ENCODE results near the gene SGSH.
"Not testable (repeated sequence)": the region's sequence is repeated elsewhere in the genome, so short reads cannot be mapped to it uniquely, and the experiment has no call there.

The SGSH gene

DNA sequence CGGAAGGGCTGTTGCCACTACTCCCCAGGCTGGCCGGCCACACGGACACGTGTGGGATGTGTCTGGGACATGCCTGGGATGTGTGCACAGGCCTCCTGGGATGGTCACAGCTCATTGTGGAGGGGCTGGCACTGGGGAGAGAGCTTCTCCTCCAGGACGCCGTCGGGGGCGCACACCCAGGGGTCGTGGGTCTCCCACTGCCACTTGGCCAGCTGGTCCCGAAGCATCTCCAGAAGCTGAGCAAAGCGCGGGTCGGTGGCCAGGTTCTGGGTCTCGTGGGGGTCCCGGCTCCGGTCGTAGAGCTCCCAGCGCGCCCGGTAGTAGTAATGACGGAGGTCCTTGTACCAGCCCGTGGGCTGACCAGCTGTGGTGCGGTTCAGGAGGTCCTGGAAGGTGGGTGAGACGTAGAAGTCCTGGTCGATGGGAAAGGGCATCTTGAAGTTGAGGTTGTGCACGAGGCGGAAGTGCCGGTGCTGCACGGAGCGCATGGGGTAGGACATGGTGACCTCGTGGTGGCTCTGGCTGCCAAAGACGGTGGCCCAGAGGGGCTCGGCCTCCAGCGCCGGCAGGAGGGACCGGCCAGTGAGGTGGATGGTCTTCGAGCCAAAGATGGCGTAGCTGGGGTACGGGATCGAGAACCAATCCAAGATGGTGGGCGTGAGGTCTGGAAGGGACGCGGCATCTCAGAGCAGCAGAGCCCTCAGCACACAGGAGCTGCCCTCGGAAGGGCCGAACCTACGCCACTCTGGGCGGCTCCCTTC lies 9.6 kb downstream of the SGSH start:
- DNase-seq (ENCODE audit: low read depth) = no peak

DNA sequence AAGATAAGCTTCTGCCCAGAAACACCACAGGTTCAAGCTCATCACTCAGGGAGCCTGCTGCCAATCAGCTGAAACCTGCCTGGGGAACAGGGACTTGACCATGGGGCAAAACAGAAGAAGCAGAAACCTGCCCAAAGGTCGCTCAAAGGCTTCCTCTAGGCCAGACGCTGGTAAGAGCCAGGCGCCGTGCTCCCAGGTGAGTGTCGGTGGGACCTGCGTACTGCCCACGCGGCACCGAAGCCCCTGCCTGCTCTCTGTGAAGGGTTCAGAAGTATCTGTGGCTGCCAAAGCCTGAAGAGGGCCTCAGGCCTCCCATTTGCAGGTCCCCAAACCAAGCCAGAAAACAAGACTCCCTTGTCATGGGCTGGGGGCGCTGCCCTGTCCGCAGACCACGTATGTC lies 10.4 kb downstream of the SGSH start:
- no peak for DNase-seq (ENCODE audit: low read depth)

DNA sequence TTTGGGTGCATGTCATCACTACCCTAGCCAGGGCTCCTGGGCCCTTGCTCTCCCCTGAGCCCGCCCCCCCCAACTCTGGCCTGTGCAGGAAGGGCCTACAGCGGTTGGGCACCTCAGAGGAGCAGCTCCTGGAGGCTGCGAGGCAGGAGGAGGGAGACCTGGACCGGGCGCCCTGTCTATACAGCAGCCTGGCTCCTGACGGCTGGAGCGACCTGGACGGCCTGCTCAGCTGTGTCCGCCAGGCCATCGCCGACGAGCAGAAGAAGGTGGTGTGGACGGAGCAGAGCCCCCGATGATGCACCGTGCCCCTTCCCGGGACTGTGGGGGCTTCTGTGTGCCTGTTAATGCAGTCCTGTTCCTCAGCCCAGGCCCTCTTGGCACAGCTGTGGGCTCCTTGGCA lies 12.1 kb downstream of the SGSH start:
- no peak for DNase-seq (ENCODE audit: low read depth)

DNA sequence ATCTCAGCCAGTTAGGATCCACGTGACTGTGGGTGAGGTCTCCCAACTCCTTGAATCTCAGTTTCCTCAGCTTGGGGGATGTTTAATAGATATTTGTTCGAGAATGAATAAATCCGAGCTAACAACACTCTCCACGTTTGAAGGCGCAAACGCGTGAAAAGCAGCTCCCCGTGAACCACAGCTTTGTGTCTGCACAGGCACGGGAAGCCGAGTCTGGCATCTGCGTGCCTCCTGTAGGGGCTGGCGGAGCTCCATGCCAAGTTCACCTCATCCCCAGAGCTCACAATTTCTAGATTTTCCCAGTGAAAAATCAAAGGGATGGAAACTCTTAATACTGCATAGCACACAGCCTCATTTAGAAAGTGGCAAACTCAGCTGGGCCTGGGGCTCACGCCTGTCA lies 14.3 kb downstream of the SGSH start:
- no peak for DNase-seq (ENCODE audit: low read depth)

DNA sequence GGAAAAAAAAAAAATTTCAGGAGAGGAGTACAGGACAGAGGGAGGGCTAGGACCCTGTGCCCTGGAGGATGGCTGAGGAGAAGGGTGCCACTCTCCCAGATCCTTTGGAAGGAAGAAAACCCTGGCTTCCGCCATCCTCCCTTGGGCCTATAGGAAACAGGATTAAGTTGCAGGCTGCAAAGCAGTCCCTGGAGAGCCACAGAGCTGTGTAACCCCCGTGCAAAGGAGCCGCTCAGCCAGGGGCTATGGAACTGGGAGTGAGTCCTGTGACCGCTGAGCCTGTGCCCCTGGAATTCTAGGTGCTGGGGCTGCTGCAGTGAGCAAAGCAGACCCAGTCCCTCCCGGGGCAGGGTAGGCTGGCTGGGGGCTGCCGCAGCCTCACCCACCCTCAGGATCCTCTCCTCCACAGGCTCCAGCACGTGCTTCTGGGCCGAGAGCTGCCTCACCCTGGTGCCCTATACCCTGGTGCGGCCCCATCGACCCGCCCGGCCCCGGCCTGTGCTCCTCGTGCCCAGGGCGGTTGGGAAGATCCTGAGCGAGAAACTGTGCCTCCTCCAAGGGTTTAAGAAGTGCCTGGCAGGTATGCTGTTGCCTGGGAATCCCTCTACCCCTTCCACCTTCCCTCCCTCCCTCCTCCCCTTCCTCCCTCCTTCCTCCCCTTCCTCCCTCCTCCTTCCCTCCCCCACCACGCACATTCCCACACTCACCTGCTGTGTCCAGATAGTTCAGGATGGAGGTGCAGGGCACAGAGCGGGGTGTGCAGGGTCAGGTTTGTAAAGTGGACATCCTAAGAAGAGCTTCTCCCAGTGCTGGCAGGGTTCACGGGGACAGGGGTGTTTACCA lies 15.3 kb downstream of the SGSH start:
- DNase-seq (ENCODE audit: low read depth) = no peak

DNA sequence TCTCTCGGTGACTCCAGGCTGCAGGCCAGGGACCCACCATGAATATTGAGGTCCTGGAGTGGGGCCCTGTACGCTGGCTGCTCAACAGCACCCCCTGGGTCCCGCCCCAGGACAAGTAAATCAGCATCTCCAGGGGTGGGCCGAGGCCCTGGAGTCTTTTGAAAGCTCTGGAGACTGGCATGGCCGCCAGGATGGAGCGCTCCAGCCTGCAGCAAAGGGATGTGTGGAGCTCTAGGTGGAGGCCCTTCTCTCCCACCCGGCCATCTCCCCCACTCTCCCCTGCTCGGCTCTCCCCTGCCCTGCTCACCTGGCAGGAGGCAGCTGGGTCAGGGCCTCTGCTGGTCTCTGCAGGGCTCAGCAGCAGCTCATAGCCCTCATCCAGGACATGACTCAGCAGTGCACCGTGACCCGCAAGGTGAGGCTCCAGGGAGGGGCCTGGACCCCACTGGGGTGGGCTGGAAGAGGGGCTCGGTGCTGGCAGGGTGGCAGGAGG lies 16.6 kb downstream of the SGSH start:
- no peak for DNase-seq (ENCODE audit: low read depth)

DNA sequence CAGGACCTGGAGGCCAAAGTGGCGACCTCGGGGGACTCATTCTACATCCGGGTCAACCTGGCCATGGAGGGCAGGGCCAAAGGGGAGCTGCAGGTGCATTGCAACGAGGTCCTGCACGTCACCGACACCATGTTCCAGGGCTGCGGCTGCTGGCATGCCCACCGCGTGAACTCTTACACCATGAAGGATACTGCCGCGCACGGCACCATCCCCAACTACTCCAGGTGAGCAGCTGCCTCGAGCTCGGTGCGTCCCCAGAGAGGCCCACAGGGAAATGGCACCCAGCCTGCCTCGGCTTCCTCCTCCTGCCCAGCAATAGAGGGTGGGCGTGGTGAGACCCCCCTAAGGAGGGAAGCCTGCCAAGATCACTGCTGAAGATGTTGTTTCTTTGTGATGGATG lies 17.9 kb downstream of the SGSH start:
- no peak for DNase-seq (ENCODE audit: low read depth)

DNA sequence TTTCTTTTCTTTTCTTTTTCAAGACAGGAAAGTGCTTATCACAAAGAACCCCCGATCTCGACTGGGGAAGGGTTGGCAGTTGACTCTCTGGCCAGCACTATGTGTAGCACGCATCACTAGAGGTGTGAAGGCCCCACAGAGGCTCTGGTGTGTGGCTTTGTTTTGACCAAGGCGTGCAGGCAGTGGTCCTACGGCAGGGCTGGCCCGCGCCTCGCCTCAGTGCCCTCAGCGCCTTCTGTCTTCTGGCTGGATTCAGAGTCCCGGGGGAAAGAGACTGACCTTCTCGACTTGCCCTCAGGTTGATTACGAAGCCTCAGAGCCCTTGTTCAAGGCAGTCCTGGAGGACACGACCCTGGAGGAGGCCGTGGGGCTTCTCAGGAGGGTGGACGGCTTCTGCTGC lies 18.7 kb downstream of the SGSH start:
- no peak for DNase-seq (ENCODE audit: low read depth)

DNA sequence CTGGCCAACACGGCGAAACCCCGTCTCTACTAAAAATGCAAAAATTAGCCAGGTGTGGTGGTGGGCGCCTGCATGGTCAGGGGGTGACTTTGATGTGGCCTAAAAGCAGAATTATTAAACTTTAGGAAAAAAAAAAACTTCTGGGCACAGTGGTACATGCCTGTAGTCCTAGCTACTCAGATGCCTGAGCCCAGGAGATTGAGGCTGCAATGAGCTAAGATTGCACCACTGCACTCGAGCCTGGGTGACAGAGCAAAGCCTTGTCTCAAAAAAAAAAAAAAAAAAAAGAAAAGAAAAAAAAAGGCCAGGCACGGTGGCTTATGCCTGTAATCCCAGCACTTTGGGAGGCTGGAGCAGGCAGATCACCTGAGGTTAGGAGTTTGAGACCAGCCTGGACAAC lies 20.8 kb downstream of the SGSH start:
- DNase-seq (ENCODE audit: low read depth) = not testable (repeated sequence)

DNA sequence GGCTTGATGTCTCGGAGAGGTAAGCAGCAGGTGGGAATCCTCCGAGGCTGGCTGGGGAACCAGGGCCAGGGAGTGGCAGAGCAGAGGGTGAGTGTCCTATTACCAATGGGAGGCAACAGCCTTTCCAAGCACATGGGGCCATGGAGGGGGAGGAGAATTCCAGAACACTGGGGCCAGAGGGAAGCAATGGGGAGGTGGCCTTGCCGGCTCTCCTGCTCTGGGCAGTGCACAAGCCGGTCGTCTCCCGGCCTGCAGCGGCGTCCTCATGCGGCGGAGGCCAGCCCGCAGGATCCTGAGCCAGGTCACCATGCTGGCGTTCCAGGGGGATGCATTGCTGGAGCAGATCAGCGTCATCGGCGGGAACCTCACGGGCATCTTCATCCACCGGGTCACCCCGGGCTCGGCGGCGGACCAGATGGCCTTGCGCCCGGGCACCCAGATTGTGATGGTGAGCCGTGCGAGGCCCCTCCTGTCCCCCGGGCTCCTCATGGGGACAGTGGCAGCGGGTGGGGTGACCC lies 21.9 kb downstream of the SGSH start:
- DNase-seq (ENCODE audit: low read depth) = no peak

DNA sequence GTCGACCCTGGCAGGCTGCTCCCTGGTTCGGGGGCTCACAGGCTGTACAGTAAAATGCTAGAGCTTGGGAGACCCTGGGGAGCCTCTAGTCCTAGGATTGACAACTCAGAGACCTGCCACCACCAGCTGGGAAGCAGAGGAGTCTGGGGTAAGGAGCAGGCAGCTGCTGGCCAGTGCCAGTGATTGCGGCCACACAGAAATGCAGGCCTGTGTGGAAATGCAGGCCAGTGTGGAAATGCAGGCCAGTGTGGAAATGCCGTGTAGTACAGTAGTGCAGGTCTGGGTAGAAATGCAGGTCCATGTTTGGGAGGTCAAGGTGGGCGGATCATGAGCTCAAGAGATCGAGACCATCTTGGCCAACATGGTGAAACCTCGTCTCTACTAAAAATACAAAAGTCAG lies 23.5 kb downstream of the SGSH start:
- no peak for DNase-seq (ENCODE audit: low read depth)

DNA sequence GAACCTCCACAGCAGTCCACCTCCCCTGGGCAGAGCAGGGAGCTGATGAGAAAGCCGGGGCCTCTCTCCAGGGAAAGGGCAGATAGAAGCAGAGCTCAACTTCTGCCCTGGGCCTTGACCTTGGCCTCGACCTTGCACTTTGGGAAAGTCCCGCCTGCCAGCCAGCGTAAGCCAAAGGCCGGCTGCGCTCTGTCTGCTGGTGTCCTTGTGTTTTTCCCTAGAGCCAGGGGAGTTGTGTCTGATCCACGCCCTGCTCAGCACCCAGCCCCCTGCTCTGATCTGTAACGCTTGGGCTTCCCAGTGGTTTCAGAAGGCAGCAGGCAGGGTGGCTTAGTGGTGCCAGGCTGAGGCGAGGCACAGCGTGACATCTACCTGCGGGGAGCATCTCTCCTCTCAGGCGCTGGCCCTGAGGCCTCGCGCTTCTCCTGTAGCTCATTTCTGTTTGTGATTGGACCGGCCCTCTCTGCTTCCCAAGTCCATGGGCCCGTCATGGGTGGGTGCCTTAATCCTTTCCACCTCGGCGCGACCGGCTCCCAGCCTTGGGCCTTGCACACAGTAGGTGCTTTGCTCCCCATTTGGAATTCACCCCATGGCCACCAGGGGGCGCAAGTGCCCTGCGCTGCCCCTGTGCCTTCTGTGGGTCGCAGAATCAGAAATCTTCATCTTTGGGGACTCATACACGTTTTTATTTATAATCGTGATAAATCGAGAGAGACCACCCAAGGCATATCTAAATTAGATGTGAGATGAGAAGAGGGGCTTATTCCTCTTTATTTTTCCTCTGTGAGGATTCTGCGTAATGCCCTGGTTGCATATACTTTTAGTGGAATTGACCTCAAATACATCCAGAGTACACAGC lies 24.2 kb downstream of the SGSH start:
- DNase-seq (ENCODE audit: low read depth) = no peak

DNA sequence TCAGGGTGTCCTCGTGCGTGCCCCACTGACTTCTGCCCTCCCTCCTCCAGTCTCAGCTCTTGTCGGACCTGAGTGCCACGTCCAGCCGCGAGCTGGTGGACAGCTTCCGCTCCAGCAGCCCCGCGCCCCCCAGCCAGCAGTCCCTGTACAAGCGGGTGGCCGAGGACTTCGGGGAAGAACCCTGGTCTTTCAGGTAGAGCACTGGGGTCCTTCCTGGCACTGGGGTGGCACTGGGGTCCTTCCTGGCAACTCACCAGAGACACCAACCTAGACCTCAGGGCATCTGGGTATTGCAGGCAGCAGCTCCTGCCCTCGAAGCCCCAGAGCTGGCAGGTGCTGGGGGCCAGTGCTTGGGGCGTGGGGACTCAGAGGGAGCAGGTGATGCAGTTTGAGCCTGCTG lies 25.0 kb downstream of the SGSH start:
- DNase-seq (ENCODE audit: low read depth) = no peak

DNA sequence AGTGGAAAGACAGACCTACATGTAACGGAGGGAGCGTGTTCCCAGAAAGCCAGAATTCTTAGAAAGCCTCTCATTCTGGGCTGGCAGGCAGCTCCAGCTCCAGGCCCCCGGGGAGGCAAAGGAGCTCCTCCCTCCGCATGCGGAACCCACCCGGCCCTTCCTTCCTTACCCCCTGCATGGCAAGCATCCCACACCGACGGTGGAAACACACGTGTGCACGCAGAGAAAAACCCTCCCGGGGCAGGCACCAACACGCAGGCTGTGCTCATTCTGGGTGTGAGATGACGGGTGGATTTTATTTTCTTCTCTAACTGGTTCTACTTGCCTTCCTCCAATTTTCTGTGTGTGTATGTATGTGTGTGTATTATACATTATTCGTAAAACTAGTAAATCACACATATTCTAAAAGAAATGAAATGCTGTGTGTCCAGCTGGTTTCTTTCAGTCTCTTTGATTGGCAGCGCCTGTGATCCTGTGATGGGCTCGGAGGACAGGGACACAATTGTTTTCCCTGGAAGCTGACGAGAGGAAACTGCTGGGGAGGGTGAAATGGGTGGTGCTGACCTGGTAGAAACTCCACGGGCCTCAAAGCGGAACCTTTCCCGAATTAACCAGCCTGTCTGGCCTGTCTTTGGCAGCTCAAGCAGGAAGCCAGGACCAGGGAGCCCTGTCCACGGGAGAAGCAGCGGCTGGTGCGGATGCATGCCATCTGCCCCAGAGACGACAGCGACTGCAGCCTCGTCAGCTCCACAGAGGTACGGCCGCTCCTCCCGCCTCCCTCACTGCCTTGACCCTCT lies 28.1 kb downstream of the SGSH start:
- no peak for DNase-seq (ENCODE audit: low read depth)

DNA sequence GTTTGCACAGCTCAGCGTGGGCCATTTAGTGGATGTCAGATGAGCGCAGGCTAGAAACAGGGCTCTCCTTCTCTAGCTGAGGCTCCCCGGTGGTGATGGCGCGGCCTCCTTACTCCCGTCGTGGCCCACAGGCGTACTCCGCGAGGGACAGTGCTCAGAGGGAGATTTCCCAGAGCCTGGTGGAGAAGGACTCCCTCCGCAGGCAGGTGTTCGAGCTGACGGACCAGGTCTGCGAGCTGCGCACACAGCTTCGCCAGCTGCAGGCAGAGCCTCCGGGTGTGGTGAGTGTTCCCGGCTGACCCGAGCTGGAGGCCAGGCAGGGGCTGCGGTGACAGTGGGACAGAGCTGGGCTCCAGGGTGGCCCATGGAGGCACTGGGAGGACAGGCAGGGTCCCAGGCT lies 28.9 kb downstream of the SGSH start:
- no peak for DNase-seq (ENCODE audit: low read depth)

DNA sequence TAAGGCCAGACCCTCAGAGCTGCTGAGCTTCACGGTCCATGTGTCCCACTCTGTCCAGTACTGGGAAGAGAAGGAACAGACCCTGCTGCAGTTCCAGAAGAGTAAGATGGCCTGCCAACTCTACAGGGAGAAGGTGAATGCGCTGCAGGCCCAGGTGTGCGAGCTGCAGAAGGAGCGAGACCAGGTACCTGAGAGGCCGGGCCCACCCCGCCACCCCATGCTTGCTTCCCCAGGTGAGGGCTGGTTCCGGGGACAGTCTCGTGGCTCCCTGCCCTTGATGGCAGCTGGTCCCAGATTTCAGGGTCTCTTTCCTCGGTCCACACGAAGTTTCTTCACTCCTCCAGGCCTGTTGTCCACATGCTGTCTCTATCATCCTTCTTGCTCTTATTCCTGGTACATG lies 29.4 kb downstream of the SGSH start:
- DNase-seq (ENCODE audit: low read depth) = no peak

DNA sequence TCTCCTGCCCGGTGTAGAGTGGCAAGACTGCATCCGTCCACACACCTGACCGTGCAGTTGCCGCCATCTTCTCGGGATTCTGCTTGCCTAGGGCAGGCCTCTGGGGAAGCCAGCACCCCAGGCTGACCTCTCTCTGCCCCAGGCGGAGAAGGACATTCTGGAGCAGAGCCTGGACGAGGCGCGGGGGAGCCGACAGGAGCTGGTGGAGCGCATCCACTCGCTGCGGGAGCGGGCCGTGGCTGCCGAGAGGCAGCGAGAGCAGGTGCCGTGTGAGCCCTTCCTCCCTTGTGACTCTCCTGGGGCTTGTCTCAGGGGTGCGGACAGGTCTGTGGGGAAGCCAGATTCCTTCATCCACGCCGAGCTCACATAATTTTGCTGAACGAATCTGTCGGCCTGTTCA lies 30.5 kb downstream of the SGSH start:
- DNase-seq (ENCODE audit: low read depth) = no peak

DNA sequence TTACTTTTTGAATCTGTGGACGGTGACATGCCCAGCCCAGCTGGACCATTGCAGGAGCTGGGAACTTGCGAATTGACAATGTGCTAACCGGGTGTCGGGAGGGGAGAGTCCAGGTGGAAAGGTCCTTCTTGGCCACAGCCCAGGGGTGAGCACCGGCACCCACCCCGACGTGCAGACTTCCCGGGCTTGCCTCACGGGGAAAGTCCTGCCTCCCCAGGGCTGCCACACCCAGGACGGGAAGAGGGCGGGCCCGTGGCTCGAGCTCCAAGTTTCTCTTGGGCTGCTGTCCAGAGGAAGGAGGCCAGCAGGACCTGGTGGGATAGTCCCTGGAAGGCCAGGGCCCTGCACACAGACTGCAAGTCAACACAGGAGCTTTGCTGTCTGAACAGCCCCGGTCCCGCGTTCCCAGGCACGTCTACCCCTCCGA lies 32.6 kb downstream of the SGSH start:
- peak; percentile 8 for DNase-seq (ENCODE audit: low read depth)

DNA sequence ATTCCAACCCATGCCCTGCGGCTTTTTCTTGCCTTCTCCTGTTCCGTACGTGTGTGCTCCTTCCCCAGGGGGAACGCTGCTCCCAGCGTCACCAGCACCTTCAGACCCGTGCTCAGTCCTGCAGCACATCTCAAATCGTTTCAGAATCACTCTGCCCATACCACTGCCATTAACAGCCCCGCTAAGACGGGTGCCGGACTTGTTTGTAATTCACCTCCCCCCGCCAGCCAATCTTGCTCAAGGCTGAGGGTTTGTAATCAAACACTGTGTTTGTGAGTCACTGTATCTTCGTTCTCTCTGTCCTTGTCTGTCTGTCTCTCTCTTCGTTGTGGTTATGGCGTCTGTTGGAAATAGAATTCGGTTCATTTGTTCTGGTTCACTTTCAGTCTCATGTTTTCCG lies 33.0 kb downstream of the SGSH start:
- no peak for DNase-seq (ENCODE audit: low read depth)

DNA sequence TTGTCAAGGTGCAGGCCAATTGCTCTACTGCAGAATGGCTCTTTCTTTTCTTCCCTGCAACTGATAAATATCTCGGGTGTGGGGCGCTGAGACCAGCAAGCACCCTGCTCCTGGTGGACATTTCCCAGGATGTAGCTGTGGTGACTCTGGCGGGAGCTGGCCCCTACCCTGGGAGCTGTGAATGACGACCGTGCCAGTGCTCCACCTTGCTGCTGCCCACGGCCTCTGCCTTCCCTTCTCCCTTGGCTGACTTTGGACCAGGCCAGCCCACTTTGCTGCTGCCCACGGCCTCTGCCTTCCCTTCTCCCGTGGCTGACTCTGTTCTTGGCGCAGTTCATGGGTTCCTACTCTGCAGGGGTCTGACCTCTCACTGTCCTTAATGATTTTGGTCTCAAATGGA lies 34.2 kb downstream of the SGSH start:
- DNase-seq (ENCODE audit: low read depth) = no peak

DNA sequence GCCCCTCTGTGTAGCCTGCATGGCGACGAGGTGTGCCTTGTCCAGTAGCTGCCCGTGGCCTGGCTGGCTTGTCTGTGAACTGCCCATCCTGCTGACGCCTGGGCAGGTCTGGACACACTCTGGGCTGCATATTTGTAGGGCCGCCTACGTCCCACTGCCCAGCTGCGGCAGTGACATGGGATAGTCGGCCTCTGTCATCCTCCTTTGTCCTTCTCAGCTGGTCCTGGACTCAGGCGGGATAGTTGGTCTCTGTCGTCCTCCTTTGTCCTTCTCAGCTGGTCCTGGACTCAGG lies 35.8 kb downstream of the SGSH start:
- DNase-seq (ENCODE audit: low read depth) = no peak
